ENCODE results near the gene CDH9.

The CDH9 gene

GRCh38 chr5:27009540-27009915, 28.9 kb downstream of the CDH9 start:
- Histone ChIP-seq H3K27ac (ENCODE audit: low read length) (no peak overlapping the region), H3K36me3 (ENCODE audit: insufficient read depth, low read length) (no peaks in the 10 kb centered on the region), H4K20me1 (ENCODE audit: insufficient read depth, low read length) (no peaks in the 10 kb centered on the region), H3K4me3 (ENCODE audit: low read depth in 1 of 2, low read length in 2 of 2) (no peak overlapping the region), H3K4me1 (ENCODE audit: insufficient read depth, low read length) (no peaks in the 10 kb centered on the region), H3K9ac (ENCODE audit: low read depth, low read length) (no peak overlapping the region), H3K27me3 (ENCODE audit: insufficient read depth, low read length, poor library complexity) (no peaks in the 10 kb centered on the region), H3K9me3 (ENCODE audit: insufficient read depth, low read length, severe bottlenecking) (no peaks in the 10 kb centered on the region), H2AFZ (ENCODE audit: low read depth, low read length) (no peak overlapping the region), H3K79me2 (ENCODE audit: insufficient read depth, low read length) (no peaks in the 10 kb centered on the region), H3K4me2 (ENCODE audit: insufficient read depth, low read length) (no peak overlapping the region)
- ATAC-seq (ENCODE audit: insufficient read depth, low read depth) (no peak), DNase-seq (no peak)
- TF ChIP-seq CTCF (IDR thresholded peaks at IDR 0.05; ENCODE audit: borderline replicate concordance, extremely low read depth, low read length, poor library complexity, severe bottlenecking) (no peak), EZH2 (IDR thresholded peaks at IDR 0.05; ENCODE audit: borderline replicate concordance, low read depth, low read length, severe bottlenecking) (no peak)

GRCh38 chr5:27008604-27009539, 29.5 kb downstream of the CDH9 start:
- Histone ChIP-seq H3K9ac (ENCODE audit: low read depth, low read length) (no peak overlapping the region), H2AFZ (ENCODE audit: low read depth, low read length) (no peak overlapping the region), H4K20me1 (ENCODE audit: insufficient read depth, low read length) (no peaks in the 10 kb centered on the region), H3K27ac (ENCODE audit: low read length) (no peak overlapping the region), H3K79me2 (ENCODE audit: insufficient read depth, low read length) (no peaks in the 10 kb centered on the region), H3K4me3 (ENCODE audit: low read depth in 1 of 2, low read length in 2 of 2) (no peak overlapping the region), H3K27me3 (ENCODE audit: insufficient read depth, low read length, poor library complexity) (no peaks in the 10 kb centered on the region), H3K36me3 (ENCODE audit: insufficient read depth, low read length) (no peaks in the 10 kb centered on the region), H3K9me3 (ENCODE audit: insufficient read depth, low read length, severe bottlenecking) (no peaks in the 10 kb centered on the region), H3K4me1 (ENCODE audit: insufficient read depth, low read length) (no peaks in the 10 kb centered on the region), H3K4me2 (ENCODE audit: insufficient read depth, low read length) (no peak overlapping the region)
- TF ChIP-seq EZH2 (IDR thresholded peaks at IDR 0.05; ENCODE audit: borderline replicate concordance, low read depth, low read length, severe bottlenecking) = no peak
- TF ChIP-seq CTCF (IDR thresholded peaks at IDR 0.05; ENCODE audit: borderline replicate concordance, extremely low read depth, low read length, poor library complexity, severe bottlenecking) = no peak
- no peak for ATAC-seq (ENCODE audit: insufficient read depth, low read depth)
- DNase-seq = no peak

- ATAC-seq (ENCODE audit: insufficient read depth, low read depth) = no peak
- H3K27ac ChIP-seq (ENCODE audit: low read length) = no peak overlapping the region
These were observed 31.3 kb downstream of the CDH9 start for GRCh38 chr5:27007121-27007520.

More at GRCh38 chr5:27007121-27007520, 31.3 kb downstream of the CDH9 start:
- H2AFZ ChIP-seq (ENCODE audit: low read depth, low read length) = no peak overlapping the region
- H4K20me1 ChIP-seq (ENCODE audit: insufficient read depth, low read length) = no peaks in the 10 kb centered on the region
- no peak for TF ChIP-seq EZH2 (IDR thresholded peaks at IDR 0.05; ENCODE audit: borderline replicate concordance, low read depth, low read length, severe bottlenecking)
- no peak for TF ChIP-seq CTCF (IDR thresholded peaks at IDR 0.05; ENCODE audit: borderline replicate concordance, extremely low read depth, low read length, poor library complexity, severe bottlenecking)
- no peak overlapping the region for H3K9ac ChIP-seq (ENCODE audit: low read depth, low read length)
- no peak for DNase-seq
- H3K36me3 ChIP-seq (ENCODE audit: insufficient read depth, low read length) = no peaks in the 10 kb centered on the region
- no peak overlapping the region for H3K4me2 ChIP-seq (ENCODE audit: insufficient read depth, low read length)
- no peaks in the 10 kb centered on the region for H3K9me3 ChIP-seq (ENCODE audit: insufficient read depth, low read length, severe bottlenecking)
- no peaks in the 10 kb centered on the region for H3K27me3 ChIP-seq (ENCODE audit: insufficient read depth, low read length, poor library complexity)
- no peaks in the 10 kb centered on the region for H3K79me2 ChIP-seq (ENCODE audit: insufficient read depth, low read length)
- no peak overlapping the region for H3K4me3 ChIP-seq (ENCODE audit: low read depth in 1 of 2, low read length in 2 of 2)
- no peaks in the 10 kb centered on the region for H3K4me1 ChIP-seq (ENCODE audit: insufficient read depth, low read length)

Data from DND-41 (cell line).